Stimulated activated CD8-positive, alpha-beta memory T cell treated with anti-CD3 and anti-CD28 coated beads, Interleukin-15, amount 100 ng/mL, for 48 hours (primary cell): ENCODE results near the gene TICRR.

Experiments
- DNase-seq, 2 donors: peaks; one replicate each; pipeline ENCODE4 v3.0.0-alpha.2; 2020; ENCODE audit warnings: low read depth in 2 of 2

TICRR gene

DNA sequence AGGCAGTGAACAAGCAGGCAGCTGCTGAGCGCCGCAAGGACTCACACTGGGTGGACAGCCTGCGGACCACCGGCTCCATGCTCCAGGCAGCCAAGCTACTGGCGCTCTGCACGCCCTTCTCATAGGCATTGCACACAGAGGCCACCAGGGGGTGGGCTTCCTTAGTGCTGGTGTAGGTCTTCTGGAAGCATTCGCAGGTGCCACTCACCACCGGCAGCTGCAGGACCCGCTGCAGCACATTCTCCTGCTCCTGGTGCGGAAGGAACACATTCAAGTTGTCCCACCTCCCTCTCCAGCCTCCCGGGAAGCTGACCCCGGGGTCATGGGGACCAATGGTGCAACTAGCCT, 97.9 kb downstream of the TICRR start:
- peak in 1 of 2 donors; percentile 13 for DNase-seq

DNA sequence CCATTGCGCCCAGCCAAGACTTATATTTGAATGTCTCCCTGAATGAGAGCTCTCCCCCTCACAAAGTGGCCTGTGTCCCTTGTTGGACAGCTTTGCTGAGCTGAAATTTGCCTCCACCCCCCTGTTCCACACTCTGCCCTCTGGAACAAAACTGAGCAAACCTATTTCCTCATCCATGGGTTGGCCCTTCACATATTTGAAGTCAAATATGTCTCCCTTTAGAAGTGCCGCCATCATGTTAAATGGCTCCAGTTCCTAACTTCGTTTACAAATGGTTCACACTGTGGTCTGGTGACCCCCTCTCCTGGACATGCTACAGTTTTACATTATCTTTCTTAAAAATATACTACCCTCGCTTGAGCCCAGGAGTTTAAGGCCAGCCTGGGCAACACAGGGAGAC, 99.3 kb downstream of the TICRR start:
- DNase-seq: no peak

DNA sequence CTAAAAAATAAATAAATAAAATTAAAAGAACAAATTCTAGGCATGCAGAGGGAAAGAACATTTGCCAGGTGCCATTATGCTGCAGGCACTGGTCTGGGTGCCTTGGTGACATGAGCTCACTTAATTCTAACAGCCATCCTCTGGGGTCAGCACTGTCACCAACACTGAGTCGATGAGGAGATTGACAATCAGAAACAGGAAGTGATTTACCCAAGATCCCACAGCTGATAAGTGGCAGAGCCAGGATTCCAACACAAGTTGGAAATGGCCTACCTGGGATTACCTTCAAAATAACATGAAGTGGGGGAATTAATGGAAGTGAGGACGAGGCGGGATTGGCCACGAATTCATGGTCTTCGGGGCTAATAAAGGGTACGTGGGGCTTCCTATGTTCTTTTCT, 100.3 kb downstream of the TICRR start:
- no peak for DNase-seq

DNA sequence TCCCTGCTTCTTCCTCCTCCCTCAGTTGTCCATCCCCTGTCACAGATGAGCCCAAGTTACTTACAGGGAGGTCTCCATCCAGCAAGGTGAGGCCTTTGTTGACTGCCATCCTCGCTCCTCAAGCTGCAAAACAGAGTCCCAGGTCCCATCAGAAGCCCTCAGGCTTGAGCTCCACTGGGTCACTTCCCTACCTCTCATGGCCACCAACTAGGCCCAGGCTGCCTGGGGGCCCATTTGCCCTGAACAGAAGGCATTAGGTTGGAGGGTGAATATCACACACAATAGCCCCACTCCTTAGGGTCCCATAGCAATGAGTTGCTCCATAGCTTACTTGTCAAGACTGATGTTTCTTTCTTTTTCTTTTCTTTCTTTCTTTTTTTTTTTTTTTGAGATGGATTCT, 102.1 kb downstream of the TICRR start:
- DNase-seq: no peak
